ENCODE measurements around the gene C4BPB. TPM values are rescaled to one million over a fixed set of nuclear protein-coding genes. Genes with fewer than 3 reads are reported as not detected.

Gene C4BPB
- total and polyA plus RNA-seq, 2 of the 13 experiments (the other 11 are each of a cell fraction or from before 2014, with no cell fraction given) = 155 to 266 TPM

GRCh38 chr1:207052911-207053769, 35.5 kb upstream of the C4BPB start, which contains the start of gene PFKFB2 (continued):
- peak; percentile 49 to 79 for TF ChIP-seq HMGXB4 (CRISPR knock-in tag; IDR thresholded peaks at IDR 0.05; ENCODE audit: borderline replicate concordance in 1 of 2, low read depth in 1 of 2)
- no peak for TF ChIP-seq STAT6 (CRISPR knock-in tag; IDR thresholded peaks at IDR 0.05; ENCODE audit: borderline replicate concordance)
- TF ChIP-seq, protein P1, sequence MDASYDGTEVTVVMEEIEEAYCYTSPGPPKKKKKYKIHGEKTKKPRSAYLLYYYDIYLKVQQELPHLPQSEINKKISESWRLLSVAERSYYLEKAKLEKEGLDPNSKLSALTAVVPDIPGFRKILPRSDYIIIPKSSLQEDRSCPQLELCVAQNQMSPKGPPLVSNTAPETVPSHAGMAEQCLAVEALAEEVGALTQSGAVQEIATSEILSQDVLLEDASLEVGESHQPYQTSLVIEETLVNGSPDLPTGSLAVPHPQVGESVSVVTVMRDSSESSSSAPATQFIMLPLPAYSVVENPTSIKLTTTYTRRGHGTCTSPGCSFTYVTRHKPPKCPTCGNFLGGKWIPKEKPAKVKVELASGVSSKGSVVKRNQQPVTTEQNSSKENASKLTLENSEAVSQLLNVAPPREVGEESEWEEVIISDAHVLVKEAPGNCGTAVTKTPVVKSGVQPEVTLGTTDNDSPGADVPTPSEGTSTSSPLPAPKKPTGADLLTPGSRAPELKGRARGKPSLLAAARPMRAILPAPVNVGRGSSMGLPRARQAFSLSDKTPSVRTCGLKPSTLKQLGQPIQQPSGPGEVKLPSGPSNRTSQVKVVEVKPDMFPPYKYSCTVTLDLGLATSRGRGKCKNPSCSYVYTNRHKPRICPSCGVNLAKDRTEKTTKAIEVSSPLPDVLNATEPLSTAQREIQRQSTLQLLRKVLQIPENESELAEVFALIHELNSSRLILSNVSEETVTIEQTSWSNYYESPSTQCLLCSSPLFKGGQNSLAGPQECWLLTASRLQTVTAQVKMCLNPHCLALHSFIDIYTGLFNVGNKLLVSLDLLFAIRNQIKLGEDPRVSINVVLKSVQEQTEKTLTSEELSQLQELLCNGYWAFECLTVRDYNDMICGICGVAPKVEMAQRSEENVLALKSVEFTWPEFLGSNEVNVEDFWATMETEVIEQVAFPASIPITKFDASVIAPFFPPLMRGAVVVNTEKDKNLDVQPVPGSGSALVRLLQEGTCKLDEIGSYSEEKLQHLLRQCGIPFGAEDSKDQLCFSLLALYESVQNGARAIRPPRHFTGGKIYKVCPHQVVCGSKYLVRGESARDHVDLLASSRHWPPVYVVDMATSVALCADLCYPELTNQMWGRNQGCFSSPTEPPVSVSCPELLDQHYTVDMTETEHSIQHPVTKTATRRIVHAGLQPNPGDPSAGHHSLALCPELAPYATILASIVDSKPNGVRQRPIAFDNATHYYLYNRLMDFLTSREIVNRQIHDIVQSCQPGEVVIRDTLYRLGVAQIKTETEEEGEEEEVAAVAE (CRISPR knock-in tag; IDR thresholded peaks at IDR 0.05; ENCODE audit: borderline replicate concordance) = no peak
- TF ChIP-seq ATF7 (IDR thresholded peaks at IDR 0.05) = no peak
- TF ChIP-seq ATF7 (CRISPR knock-in tag; IDR thresholded peaks at IDR 0.05) = no peak; the same call in 1 of the 2 replicates
- no peak for TF ChIP-seq KLF12 (CRISPR knock-in tag; IDR thresholded peaks at IDR 0.05; ENCODE audit: borderline replicate concordance)
- TF ChIP-seq ZNF672 (CRISPR knock-in tag; IDR thresholded peaks at IDR 0.05) = no peak
- TF ChIP-seq ATF5 (CRISPR knock-in tag; IDR thresholded peaks at IDR 0.05; ENCODE audit: low read depth) = no peak
- no peak for TF ChIP-seq GRHL1 (CRISPR knock-in tag; conservative IDR thresholded peaks at IDR 0.05)
- TF ChIP-seq ZNF615 (CRISPR knock-in tag; IDR thresholded peaks at IDR 0.05; ENCODE audit: borderline replicate concordance) = no peak
- TF ChIP-seq EP300 (IDR thresholded peaks at IDR 0.05; ENCODE audit: low read depth in 2 of 2, low read length in 2 of 2) = no peak; a peak in 1 of 4 replicates
- TF ChIP-seq EP300 (CRISPR knock-in tag; IDR thresholded peaks at IDR 0.05; ENCODE audit: borderline replicate concordance) = no peak
- no peak for TF ChIP-seq KLF15 (CRISPR knock-in tag; IDR thresholded peaks at IDR 0.05; ENCODE audit: borderline replicate concordance)
